GM12874 (cell line): ENCODE measurements around the gene ACYP1.

Source experiments
- TF ChIP-seq, protein P1 (sequence below): IDR thresholded peaks from 2 replicates; pipeline ENCODE4 v1.5.1; 2011; ENCODE audit warnings: low read depth, mild to moderate bottlenecking, control low read depth, low read length, moderate library complexity; ENCODE audit not compliant: insufficient read depth

The ACYP1 gene

DNA sequence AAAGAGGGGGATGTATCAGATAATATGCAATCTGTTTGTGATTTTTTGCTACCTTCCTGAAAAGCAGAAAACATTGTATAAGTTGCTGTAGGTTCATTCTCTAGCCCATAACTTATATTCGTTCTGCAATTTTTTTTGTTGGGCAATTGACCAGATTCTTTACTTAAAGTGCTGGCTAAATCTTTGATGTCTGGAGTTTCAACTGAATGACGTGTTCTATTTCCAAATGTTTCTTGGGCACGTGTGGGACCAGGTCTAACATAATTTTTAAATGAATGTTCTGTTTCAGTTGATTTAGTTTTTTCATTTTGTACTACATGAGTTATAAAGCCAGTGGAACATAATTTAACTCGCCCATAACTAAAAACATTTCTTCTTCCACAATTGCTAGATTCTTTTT is 16.3 kb downstream of the ACYP1 start:
- TF ChIP-seq, protein P1, sequence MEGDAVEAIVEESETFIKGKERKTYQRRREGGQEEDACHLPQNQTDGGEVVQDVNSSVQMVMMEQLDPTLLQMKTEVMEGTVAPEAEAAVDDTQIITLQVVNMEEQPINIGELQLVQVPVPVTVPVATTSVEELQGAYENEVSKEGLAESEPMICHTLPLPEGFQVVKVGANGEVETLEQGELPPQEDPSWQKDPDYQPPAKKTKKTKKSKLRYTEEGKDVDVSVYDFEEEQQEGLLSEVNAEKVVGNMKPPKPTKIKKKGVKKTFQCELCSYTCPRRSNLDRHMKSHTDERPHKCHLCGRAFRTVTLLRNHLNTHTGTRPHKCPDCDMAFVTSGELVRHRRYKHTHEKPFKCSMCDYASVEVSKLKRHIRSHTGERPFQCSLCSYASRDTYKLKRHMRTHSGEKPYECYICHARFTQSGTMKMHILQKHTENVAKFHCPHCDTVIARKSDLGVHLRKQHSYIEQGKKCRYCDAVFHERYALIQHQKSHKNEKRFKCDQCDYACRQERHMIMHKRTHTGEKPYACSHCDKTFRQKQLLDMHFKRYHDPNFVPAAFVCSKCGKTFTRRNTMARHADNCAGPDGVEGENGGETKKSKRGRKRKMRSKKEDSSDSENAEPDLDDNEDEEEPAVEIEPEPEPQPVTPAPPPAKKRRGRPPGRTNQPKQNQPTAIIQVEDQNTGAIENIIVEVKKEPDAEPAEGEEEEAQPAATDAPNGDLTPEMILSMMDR: no peak

DNA sequence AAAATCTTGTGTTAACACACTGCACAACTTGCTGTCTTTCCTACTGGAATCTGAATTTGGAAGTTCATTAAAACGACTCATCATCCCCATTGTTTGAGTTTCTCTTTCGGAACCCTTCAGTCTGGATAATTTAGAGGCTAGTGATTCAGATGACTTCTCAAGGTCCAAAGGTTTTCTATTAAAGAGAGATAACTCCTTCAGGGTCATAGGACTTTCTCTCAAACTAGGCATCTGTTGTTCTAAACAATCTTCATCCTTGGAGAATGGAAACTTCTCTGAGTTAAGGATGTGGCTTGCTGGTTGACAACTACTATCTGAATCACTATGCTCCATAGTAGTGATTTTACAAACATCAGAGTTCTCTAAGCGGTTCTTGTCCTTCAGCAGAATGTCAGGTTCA is 16.9 kb downstream of the ACYP1 start:
- TF ChIP-seq, protein P1: no peak

DNA sequence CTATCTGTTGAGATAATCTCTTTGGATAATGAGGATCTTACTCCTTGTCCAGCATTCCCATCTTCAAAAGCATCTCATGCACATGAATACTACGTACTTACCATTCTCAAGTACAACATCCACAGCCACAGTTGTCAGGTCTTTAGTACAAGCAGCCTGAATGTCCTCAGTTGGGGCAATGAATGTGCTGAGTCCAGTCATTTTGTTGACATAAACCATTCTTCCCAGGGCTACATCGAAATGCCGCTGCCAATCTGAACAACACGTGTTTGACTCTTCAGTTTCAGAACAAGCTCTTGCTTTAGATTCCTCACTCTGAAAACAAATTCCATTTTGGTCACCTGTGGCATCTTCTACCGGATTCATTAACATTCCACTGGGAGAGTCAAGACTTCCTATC is 17.5 kb downstream of the ACYP1 start:
- TF ChIP-seq, protein P1: no peak

DNA sequence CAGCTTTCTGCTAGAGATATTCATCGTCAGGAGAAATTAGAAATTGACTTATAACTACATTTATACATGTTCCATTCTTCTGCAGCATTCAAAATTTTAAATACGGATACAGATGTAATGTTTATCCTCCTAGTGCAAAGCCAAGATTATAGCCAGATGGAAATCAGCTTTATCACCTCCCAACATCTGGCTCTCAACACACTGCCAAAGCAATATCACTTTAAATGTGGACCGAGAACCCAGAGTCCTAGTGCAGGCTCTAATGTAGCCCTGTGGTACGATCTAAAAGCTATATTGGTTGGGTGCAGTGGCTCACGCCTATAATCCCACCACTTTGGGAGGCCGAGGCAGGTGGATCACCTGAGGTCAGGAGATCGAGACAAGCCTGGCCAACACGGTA is 19.1 kb downstream of the ACYP1 start:
- TF ChIP-seq, protein P1: no peak

DNA sequence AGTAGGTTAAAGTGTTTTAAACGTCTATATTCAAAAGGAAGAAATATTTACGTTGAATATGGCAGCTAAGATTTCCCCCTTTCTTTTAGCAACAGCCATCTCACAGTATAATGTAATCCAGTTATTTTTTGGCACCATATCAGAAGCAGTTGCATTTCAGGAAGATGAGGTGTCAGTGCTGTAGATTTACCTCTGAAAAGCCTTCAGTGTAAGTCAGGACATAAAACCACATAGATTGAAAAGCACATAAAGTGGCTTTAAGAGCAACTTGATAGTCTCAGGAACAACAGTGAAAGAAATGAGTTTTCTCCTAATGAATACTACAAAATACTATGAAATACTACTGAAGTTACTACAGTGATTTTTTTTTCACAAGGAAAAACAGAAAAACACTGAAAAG is 19.5 kb downstream of the ACYP1 start:
- TF ChIP-seq, protein P1: no peak

DNA sequence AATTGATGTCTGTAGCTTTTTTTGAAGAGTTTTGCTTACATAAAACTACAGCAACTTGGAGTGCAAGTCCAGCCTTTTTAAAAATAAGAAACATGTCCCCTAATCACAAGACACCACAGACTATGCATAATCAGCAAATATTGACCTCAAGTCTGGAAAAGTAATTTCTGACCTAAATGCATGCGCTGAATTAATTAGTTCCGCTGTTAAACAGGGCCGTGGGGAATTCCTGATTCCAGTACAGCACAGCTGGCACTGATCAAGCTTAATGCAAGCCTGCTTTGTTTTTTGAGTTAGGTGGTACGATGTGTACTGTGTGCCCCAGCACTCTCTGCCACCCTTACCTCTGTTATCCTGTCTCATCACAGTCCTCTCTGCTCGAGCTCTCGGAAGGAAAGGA is 21.8 kb downstream of the ACYP1 start:
- TF ChIP-seq, protein P1: no peak

DNA sequence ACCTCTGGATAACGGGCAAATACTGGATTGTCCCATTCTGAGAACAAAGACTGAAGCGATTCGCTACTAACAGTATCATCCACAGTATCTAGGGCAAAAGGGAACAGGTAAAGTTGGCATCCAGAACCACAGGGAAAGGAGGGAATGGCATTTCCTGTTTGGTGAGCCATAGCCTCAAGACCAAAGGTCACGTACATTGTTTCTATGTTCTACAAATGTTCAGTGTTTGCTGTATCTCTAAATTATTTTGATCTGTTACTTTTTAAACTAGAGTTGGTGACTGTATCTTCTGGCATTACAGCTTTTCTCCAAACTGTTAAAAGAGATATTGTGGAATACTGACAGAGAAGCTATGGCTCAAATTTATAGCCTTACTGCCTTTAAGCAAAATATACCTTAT is 22.2 kb downstream of the ACYP1 start:
- TF ChIP-seq, protein P1: no peak

DNA sequence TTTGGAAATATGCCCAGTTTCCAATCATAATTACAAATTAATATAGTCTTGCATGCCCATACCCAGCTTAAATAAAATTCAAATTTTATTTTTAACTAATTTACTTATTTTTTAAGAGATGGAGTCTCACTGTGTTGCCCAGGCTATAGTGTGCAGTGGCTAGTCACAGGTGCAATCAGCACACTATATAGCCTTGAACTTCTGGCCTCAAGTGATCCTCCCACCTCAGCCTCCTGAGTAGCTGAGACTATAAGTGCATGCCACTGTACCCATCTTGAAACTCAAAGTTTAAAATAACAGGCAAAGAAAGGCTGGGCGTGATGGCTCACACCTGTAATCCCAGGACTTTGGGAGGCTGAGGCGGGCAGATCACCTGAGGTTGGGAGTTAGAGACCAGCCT is 22.9 kb downstream of the ACYP1 start:
- TF ChIP-seq, protein P1: no peak
